HCT116 (cell line): Measurements from ENCODE around the gene OSER1.

Source experiments
- CTCF ChIP-seq, 3 experiments: fragments of 200-600 bp in 1 of 3; sonication (generic) in 1 of 3; IDR thresholded peaks in 2 of 3; conservative IDR thresholded peaks in 1 of 3; 2 replicates each; pipeline ENCODE4 v1.5.1; 2012 to 2017; ENCODE audit warnings: low read depth in 2 of 3, low read length in 2 of 3, antibody characterized with exemption in 1 of 3, borderline replicate concordance in 1 of 3, control low read depth in 1 of 3, mild to moderate bottlenecking in 1 of 3, mixed read lengths in 1 of 3, mixed run types in 1 of 3, moderate library complexity in 1 of 3; ENCODE audit not compliant: insufficient read depth in 1 of 3
- POLR2A ChIP-seq: IDR thresholded peaks from 2 replicates; pipeline ENCODE4 v1.7.0; 2011; ENCODE audit warnings: borderline replicate concordance; ENCODE audit not compliant: insufficient read depth, insufficient read length; ENCODE audit errors: extremely low read depth
- POLR2AphosphoS5 ChIP-seq: IDR thresholded peaks from 2 replicates; pipeline ENCODE4 v1.6.1; 2011; ENCODE audit warnings: mild to moderate bottlenecking, low read depth, low read length, moderate library complexity
- RAD21 ChIP-seq: IDR thresholded peaks from 2 replicates; pipeline ENCODE4 v1.6.1; 2012; ENCODE audit warnings: low read depth, mild to moderate bottlenecking

GRCh38 chr20:44256961-44257360 lies 46.4 kb upstream of the OSER1 start:
- TF ChIP-seq POLR2A (no peak), CTCF (IDR thresholded peaks at IDR 0.05 in 2 of 3, conservative IDR thresholded peaks at IDR 0.05 in 1 of 3; ENCODE audit: borderline replicate concordance in 1 of 3, insufficient read depth in 1 of 3, low read depth in 2 of 3, low read length in 2 of 3) (no peak), POLR2AphosphoS5 (no peak), RAD21 (no peak)
